IPS-18a (cell line): ENCODE results near the gene SLC48A1.

Source experiments
- H3K27ac ChIP-seq: one replicate; pipeline ENCODE4 v1.5.1; 2013; ENCODE audit warnings: low read length
- H3K27me3 ChIP-seq: one replicate; pipeline ENCODE4 v1.6.1; 2013; ENCODE audit warnings: mild to moderate bottlenecking, low read length; ENCODE audit not compliant: control insufficient read depth, insufficient read depth
- H3K36me3 ChIP-seq: one replicate; pipeline ENCODE4 v1.6.1; 2013; ENCODE audit warnings: low read depth, low read length; ENCODE audit not compliant: control insufficient read depth
- H3K4me1 ChIP-seq: one replicate; pipeline ENCODE4 v1.6.1; 2013; ENCODE audit warnings: low read depth, low read length; ENCODE audit not compliant: control insufficient read depth
- H3K4me3 ChIP-seq: one replicate; pipeline ENCODE4 v1.5.1; 2013; ENCODE audit warnings: low read length
- H3K9ac ChIP-seq: one replicate; pipeline ENCODE4 v1.6.1; 2013; ENCODE audit warnings: mild to moderate bottlenecking, low read length, moderate library complexity
- H3K9me3 ChIP-seq: one replicate; pipeline ENCODE4 v1.6.1; 2013; ENCODE audit warnings: low read depth, low read length; ENCODE audit not compliant: control insufficient read depth

The SLC48A1 gene

DNA sequence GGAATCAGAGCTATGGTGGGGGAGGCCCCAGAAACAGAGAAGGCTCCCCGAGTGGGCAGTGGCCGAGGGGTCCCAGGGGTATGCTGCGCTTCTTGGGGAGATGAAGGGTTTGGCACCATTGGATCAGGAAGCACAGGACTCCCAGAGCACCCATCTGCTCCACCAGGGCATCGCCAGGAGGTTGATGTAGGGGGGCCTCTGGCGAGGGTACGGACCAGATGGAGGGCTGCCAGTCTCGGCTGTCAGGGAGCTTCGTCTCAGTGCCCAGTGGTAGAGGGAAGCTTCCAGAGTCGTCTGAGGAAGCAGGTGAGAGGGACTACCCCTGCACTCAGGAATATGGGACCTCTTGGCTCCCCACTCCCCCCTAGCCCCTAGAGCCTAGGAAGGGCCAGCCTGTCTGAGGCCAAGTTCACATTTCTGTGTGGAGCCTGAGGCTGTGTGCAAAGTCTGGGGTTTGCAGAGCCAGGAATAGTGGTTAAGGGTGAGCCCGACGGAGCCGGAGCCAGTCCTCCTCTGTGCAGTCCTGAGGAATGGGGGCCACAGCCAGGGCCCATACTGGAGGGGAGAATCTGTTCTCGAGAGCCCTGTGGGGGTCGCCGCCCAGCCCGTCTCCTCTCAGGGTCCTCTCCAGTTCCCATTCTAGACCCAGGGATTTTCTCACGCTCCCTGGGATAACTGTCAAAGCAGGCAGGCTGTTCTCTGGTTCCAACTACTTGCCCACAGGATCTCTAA is 10.2 kb downstream of the SLC48A1 start:
- Histone ChIP-seq H3K27ac (no peak overlapping the region), H3K27me3 (no peaks in the 10 kb centered on the region)

GRCh38 chr12:47783821-47784819 is 11.1 kb downstream of the SLC48A1 start:
- Histone ChIP-seq H3K27me3 (no peaks in the 10 kb centered on the region), H3K9me3 (no peaks in the 10 kb centered on the region), H3K27ac (no peak overlapping the region), H3K4me1 (peaks cover 1% of the 10 kb centered on the region), H3K9ac (no peak overlapping the region), H3K4me3 (no peak overlapping the region), H3K36me3 (peaks cover 54% of the 10 kb centered on the region)

More for the DNA sequence above, 10.2 kb downstream of the SLC48A1 start:
- Histone ChIP-seq H3K4me1 (peaks cover 11% of the 10 kb centered on the region), H3K4me3 (no peak overlapping the region), H3K9ac (no peak overlapping the region), H3K36me3 (peaks cover 45% of the 10 kb centered on the region), H3K9me3 (no peaks in the 10 kb centered on the region)

DNA sequence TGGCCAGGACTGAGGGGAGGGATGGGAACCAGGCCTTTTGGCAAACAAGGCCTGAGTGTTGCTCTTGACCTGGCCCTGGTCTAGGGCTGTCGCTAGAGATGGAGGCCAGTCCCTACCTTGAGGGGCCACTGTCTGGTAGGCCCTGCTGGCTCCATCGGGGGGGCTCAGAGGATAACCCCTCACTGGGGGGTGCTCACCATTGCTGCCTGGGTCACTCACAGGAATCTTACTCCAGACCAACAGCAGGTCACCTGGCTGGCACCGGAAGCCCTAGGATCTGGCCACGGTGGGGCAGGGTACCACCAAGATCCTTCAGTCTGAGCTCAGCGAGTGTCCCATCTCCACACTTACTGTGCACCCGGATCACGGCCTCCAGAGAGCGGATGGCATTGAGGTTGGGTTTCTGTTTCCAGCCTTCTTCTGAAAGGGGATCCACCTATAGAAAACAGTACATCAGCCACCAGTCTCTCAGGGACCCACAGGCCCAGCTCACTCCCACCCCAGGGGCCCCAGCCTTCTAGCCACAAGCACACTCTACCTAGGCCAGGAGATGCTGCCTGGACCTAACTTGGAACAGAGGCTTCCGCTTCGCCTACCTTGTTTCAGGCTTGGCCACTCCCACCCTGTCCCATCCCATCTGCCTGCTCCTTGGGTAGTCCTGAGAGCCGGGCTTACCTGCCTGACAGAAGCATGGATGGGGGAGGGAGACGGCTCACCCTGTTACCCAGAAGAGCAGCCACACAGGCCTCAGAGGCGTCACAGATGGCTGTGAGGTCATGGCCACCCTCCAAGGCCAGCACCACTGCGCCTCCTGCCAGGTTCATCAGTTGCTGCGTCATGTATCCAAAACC is 12.2 kb downstream of the SLC48A1 start:
- no peak overlapping the region for H3K4me3 ChIP-seq
- peaks cover 62% of the 10 kb centered on the region for H3K36me3 ChIP-seq
- H3K9ac ChIP-seq, result no peak overlapping the region
- no peaks in the 10 kb centered on the region for H3K27me3 ChIP-seq
- H3K9me3 ChIP-seq, result no peaks in the 10 kb centered on the region
- H3K4me1 ChIP-seq, result no peaks in the 10 kb centered on the region
- no peak overlapping the region for H3K27ac ChIP-seq

GRCh38 chr12:47785887-47786661 is 13.0 kb downstream of the SLC48A1 start:
- Histone ChIP-seq H3K27me3 (no peaks in the 10 kb centered on the region), H3K9me3 (no peaks in the 10 kb centered on the region), H3K4me3 (no peak overlapping the region), H3K4me1 (no peaks in the 10 kb centered on the region), H3K27ac (no peak overlapping the region), H3K9ac (no peak overlapping the region), H3K36me3 (peaks cover 67% of the 10 kb centered on the region)

DNA sequence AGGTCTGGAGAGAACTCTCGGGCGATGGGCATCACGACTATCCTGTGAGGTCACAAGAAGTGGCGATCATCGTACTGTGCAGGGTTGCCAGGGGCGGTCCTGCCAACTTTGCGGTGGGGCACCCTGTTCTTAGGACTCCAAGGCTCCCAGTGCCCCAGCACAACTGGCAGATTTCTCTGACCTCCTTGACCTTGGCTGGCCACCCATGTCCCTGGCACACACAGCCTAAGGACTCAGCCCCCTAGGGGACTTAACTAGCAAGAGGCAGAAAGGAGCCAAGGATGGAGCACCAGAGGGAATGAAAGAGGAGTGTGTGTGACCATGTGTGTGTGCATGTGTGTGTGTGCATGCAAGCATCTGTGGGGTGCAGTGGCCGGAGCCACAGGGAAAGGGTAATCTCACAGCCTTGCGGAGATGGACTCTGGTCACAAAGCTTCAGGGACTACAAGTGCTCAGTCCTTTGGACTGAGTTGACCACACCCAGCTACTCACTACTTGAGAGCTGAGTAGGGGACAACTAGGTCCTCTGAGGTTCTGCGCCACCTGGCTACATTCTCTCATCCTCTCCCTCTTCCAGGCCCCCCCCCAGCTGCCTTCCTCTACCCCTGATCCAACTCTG is 13.7 kb downstream of the SLC48A1 start:
- H3K27me3 ChIP-seq, result no peaks in the 10 kb centered on the region
- no peak overlapping the region for H3K4me3 ChIP-seq
- no peak overlapping the region for H3K9ac ChIP-seq
- peaks cover 69% of the 10 kb centered on the region for H3K36me3 ChIP-seq
- no peak overlapping the region for H3K27ac ChIP-seq
- H3K4me1 ChIP-seq, result no peaks in the 10 kb centered on the region
- no peaks in the 10 kb centered on the region for H3K9me3 ChIP-seq

GRCh38 chr12:47787596-47788319 is 14.7 kb downstream of the SLC48A1 start:
- no peaks in the 10 kb centered on the region for H3K4me1 ChIP-seq

GRCh38 chr12:47789141-47789540 is 16.1 kb downstream of the SLC48A1 start:
- Histone ChIP-seq H3K36me3 (peaks cover 76% of the 10 kb centered on the region), H3K27me3 (no peaks in the 10 kb centered on the region), H3K4me3 (no peak overlapping the region), H3K9me3 (no peaks in the 10 kb centered on the region), H3K27ac (no peak overlapping the region), H3K9ac (no peak overlapping the region), H3K4me1 (no peaks in the 10 kb centered on the region)

More at GRCh38 chr12:47787596-47788319, 14.7 kb downstream of the SLC48A1 start:
- Histone ChIP-seq H3K27me3 (no peaks in the 10 kb centered on the region), H3K9ac (no peak overlapping the region), H3K27ac (no peak overlapping the region), H3K36me3 (peaks cover 76% of the 10 kb centered on the region), H3K4me3 (no peak overlapping the region), H3K9me3 (no peaks in the 10 kb centered on the region)

GRCh38 chr12:47789712-47790489 is 16.9 kb downstream of the SLC48A1 start:
- no peaks in the 10 kb centered on the region for H3K4me1 ChIP-seq
- no peaks in the 10 kb centered on the region for H3K27me3 ChIP-seq
- no peak overlapping the region for H3K9ac ChIP-seq
- H3K27ac ChIP-seq, result no peak overlapping the region
- H3K36me3 ChIP-seq, result peaks cover 77% of the 10 kb centered on the region
- no peaks in the 10 kb centered on the region for H3K9me3 ChIP-seq
- no peak overlapping the region for H3K4me3 ChIP-seq

- H3K9ac ChIP-seq, result no peak overlapping the region
- no peak overlapping the region for H3K4me3 ChIP-seq
- H3K36me3 ChIP-seq, result peaks cover 69% of the 10 kb centered on the region
- H3K27me3 ChIP-seq, result no peaks in the 10 kb centered on the region
- H3K9me3 ChIP-seq, result no peaks in the 10 kb centered on the region
- no peak overlapping the region for H3K27ac ChIP-seq
- H3K4me1 ChIP-seq, result no peaks in the 10 kb centered on the region
Observed at GRCh38 chr12:47790676-47791350, 17.8 kb downstream of the SLC48A1 start.
